Activated T-helper 1 cell treated with Interleukin-2 at 50 U/mL for 16 hours (primary cell): ENCODE results near the gene RDH16.
"Not testable (repeated sequence)": the region's sequence is repeated elsewhere in the genome, so short reads cannot be mapped to it uniquely, and the experiment has no call there.

Source experiments
- DNase-seq: peaks from one replicate; pipeline ENCODE4 v3.0.0-alpha.2; 2020; ENCODE audit warnings: low read depth

RDH16 gene

GRCh38 chr12:56916996-56917333 lies 40.4 kb downstream of the RDH16 start:
- no peak for DNase-seq

DNA sequence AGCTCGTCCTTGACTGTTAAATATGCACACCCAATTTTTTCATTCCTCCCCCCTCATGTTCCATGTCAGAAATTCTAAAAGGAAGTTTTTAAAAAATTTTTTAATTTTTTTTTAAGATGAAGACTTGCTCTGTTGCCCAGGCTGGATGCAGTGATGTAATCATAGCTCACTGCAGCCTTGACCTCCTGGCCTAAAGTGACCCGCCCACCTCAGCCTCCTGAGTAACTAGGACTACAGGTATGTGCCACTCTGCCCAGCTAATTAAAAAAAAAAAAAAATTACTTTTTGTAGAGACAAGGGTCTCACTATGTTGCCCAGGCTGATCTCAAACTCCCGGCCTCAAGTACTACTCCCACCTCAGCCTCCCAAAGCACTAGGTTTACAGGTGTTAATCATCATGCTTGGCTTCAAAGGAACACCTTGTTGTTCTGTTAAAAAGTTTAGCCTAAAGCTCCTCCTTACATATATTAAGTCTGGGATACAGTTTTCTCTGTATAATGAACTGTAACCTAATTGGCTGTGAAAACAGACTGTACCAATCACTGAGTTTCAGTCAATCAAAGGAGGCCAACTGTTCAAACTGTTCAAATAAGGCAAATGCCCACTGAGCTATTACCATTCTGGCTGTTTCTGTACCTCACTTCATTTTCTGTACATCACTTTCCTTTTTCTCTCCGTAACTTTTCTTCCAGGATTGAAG lies 41.0 kb downstream of the RDH16 start:
- DNase-seq: no peak

DNA sequence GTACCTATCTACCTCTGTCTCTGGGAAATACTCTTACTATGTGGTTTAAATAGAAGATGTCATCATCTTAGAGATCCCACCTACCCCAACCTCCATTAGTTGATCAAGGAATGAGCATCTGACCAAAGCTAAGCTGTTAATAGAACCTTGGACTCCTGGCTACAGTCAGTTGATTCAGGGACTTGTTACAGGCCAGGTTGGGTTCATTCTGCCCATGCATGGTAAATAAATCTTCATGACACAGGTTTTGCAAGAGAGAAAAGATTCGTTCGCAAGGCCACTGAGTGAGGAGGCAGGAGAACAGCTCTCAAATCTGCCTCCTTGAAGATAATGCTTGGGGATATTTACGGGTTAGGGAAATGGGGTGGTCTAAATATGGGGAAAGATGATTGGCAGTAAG lies 42.7 kb downstream of the RDH16 start:
- DNase-seq: no peak

GRCh38 chr12:56914256-56914655 lies 43.2 kb downstream of the RDH16 start:
- DNase-seq: no peak

DNA sequence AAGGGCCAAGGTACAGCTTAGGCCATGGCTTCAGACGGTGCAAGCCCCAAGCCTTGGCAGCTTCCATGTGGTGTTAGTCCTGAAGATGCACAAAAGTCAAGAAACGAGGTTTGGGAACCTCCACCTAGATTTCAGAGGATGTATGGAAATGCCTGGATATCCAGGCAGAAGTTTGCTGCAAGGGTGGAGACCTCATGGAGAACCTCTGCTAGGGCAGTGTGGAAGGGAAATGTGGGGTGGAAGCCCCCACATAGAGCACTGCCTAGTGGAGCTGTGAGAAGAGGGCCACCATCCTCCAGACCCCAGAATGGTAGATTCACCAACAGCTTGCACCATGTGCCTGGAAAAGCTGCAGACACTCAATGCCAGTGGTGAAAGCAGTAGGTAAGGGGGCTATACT lies 48.0 kb downstream of the RDH16 start:
- not testable (repeated sequence) for DNase-seq

DNA sequence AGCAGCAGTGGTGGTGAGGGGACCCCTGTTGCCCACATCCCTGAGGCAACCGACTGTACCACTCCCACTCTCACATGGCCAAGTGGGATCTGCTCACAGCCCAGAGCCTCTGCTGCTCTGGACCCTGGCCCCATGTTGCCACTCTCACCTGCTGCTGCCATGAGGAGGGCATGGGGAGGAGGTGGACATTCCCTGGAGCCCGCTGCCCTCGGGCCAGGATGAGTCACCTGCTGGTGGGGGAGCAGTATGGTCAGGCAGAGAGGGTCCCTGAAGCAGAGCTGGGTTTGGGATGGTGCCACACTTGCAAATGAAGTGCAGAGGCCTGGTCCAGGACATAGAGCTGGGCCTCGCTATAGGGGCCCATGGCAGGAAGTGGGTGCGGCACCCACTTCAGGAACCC lies 49.3 kb downstream of the RDH16 start:
- no peak for DNase-seq

DNA sequence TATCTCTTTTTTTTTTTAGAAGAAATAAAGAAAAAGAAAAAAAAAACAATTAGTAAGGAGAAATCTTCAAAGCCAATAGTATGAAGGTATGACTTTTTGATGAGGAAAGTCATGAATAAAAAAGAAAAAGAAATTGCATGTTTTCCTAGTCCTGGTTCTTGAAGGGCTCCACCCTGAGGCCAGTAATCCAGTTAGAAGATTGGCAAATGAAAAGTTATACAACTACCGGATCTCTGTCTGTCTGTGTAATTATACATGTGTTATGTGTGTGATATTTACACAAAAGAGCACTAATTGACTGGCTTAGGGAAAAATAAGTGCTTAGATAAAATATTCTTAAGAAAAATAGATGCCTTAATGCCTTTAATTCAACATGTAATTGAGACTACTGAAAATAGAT lies 51.6 kb downstream of the RDH16 start:
- DNase-seq: no peak

DNA sequence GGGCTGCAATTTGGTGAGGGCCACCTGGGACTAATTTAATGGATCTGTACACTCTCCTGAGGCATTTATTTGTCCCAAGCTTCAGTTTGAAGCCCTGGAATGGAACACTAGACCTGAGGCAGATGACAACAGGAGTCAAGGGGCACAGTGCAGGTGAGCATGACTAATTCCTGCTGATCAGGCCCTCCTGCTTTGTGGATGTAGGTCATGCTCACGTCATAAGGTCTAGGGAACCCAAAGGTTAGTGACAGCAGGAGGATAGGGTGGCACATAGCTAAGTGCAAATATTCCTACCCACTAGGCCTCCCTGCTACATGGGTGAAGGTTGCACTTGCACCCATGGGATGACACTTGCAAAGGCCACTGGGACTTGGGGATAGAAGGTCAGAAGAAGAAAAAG lies 54.0 kb downstream of the RDH16 start:
- DNase-seq: no peak
